Panc1 (cell line): ENCODE results near the gene SSR2. TPM values are rescaled to one million over a fixed set of nuclear protein-coding genes. Genes with fewer than 3 reads are reported as not detected.
A peak's percentile ranks its signal among the peaks of the same experiment; 100 is the strongest.

Experiments
- ATAC-seq: fragments of 200-7000 bp; cut with Tn5 transposase; 2 replicates; pipeline ENCODE4 v1.9.1; 2020; ENCODE audit warnings: mild to moderate bottlenecking, moderate library complexity
- BruUV-seq: library from RNA; stranded (reverse); fragments of 400-500 nt; replicated peaks from 2 replicates; lab custom pipeline; 2021; lab: Mats Ljungman, UMichigan
- CTCF ChIA-PET: fragments of 300-600 bp; sonication (Branson Sonifier 250); formaldehyde crosslinking; loops from one replicate; lab custom pipeline; 2022; ENCODE audit warnings: antibody characterized with exemption; lab: Charles Lee
- POLR2A ChIA-PET: fragments of 300-600 bp; sonication (Branson Sonifier 250); formaldehyde crosslinking; loops from one replicate; lab custom pipeline; 2022; ENCODE audit warnings: antibody characterized with exemption; lab: Charles Lee
- DNase-seq: peaks from one replicate; pipeline ENCODE4 v3.0.0-alpha.2; 2010; ENCODE audit warnings: low read depth, low spot score
- H3K27ac ChIP-seq: 2 replicates; pipeline ENCODE4 v1.5.1; 2011; ENCODE audit warnings: mild to moderate bottlenecking, low read length, inconsistent platforms
- H3K27me3 ChIP-seq: fragments of 200-500 bp; sonication (Bioruptor generic); 2 replicates; pipeline ENCODE4 v1.6.0; 2014; ENCODE audit warnings: low read length, inconsistent platforms; ENCODE audit not compliant: control insufficient read depth, insufficient read depth
- H3K36me3 ChIP-seq: fragments of 200-500 bp; sonication (Bioruptor generic); 2 replicates; pipeline ENCODE4 v1.5.1; 2014; ENCODE audit warnings: inconsistent platforms, mild to moderate bottlenecking, low read length, moderate library complexity; ENCODE audit not compliant: control insufficient read depth, insufficient read depth
- H3K4me1 ChIP-seq: 2 replicates; pipeline ENCODE4 v1.5.1; 2011; ENCODE audit warnings: inconsistent platforms, mild to moderate bottlenecking, low read length, moderate library complexity; ENCODE audit not compliant: control insufficient read depth, insufficient read depth
- H3K4me3 ChIP-seq, 2 experiments: 2 replicates each; pipeline ENCODE4 v1.5.1; 2011 to 2012; ENCODE audit warnings: low read depth in 2 of 2, low read length in 2 of 2, mild to moderate bottlenecking in 2 of 2, inconsistent platforms in 1 of 2, moderate library complexity in 1 of 2
- H3K9me3 ChIP-seq: fragments of 200-500 bp; sonication (Bioruptor generic); 2 replicates; pipeline ENCODE4 v1.5.1; 2014; ENCODE audit warnings: low read depth, mild to moderate bottlenecking, inconsistent platforms, low read length, moderate library complexity; ENCODE audit not compliant: control insufficient read depth, insufficient read depth
- CTCF ChIP-seq: fragments of 450-650 bp; IDR thresholded peaks from 2 replicates; pipeline ENCODE4 v1.5.1; 2017; ENCODE audit warnings: mild to moderate bottlenecking
- POLR2AphosphoS5 ChIP-seq: IDR thresholded peaks from 2 replicates; pipeline ENCODE4 v1.6.1; 2012; ENCODE audit warnings: mild to moderate bottlenecking, low read depth, low read length, moderate library complexity
- REST ChIP-seq, 2 experiments: IDR thresholded peaks; 2 replicates each; pipeline ENCODE4 v1.6.1; 2011 to 2012; ENCODE audit warnings: low read depth in 2 of 2, control low read depth in 1 of 2, low read length in 1 of 2, mild to moderate bottlenecking in 1 of 2, moderate library complexity in 1 of 2; ENCODE audit not compliant: insufficient read depth in 1 of 2
- SIN3A ChIP-seq: IDR thresholded peaks from 2 replicates; pipeline ENCODE4 v1.6.1; 2012; ENCODE audit warnings: low read depth, mild to moderate bottlenecking, low read length, moderate library complexity, borderline replicate concordance; ENCODE audit not compliant: insufficient read depth
- TCF7L2 ChIP-seq: IDR thresholded peaks from 2 replicates; pipeline ENCODE4 v1.6.1; 2011; ENCODE audit warnings: mild to moderate bottlenecking, low read depth, low read length, inconsistent platforms
- in situ Hi-C: cut with HindIII; loops from 2 replicates; pipeline ENCODE4 v1.10.0; 2016; ENCODE audit warnings: low sequenced_read_pairs, low pct_unique_long_range_greater_than_20kb
- intact Hi-C: fragments of 100-400 bp; cut with micrococcal nuclease; formaldehyde crosslinking; loops from one replicate; pipeline ENCODE4 v1.10.0; 2022; ENCODE audit not compliant: unreplicated experiment
- total RNA-seq: library from RNA; stranded (reverse); gene quantifications from one replicate; pipeline ENCODE4 v1.2.1, GENCODE V29; 2021; ENCODE audit not compliant: unreplicated experiment

The SSR2 gene
- total RNA-seq, 1 experiment from 2014 or later, result 252 TPM

GRCh38 chr1:155971910-155972809 is 48.6 kb downstream of the SSR2 start:
- Histone ChIP-seq H3K27ac (no peak overlapping the region), H3K4me1 (peaks cover 80% of the 10 kb centered on the region), H3K4me3 (no peak overlapping the region), H3K27me3 (no peaks in the 10 kb centered on the region), H3K36me3 (no peaks in the 10 kb centered on the region; the same call in 1 of the 2 replicates), H3K9me3 (no peaks in the 10 kb centered on the region)
- in situ Hi-C loops, result no loop called here
- ATAC-seq (no peak), DNase-seq (no peak)
- no TSS peak for BruUV-seq
- ChIA-PET POLR2A (no interaction called here), CTCF (interaction anchor here (0.7 kb wide), 1 partner anchor 17 kb away, joined by 3 read pairs; no protein-coding TSS in a partner anchor)
- TF ChIP-seq REST (IDR thresholded peaks at IDR 0.05; ENCODE audit: insufficient read depth in 1 of 2, low read depth in 2 of 2, low read length in 1 of 2) (no peak), POLR2AphosphoS5 (no peak), SIN3A (no peak), CTCF (no peak), TCF7L2 (no peak)
- intact Hi-C loops, result no loop called here

- H3K36me3 ChIP-seq, result no peaks in the 10 kb centered on the region; the same call in none of the 2 replicates
- H3K9me3 ChIP-seq, result no peaks in the 10 kb centered on the region
- H3K4me3 ChIP-seq, result no peak overlapping the region
- POLR2A ChIA-PET, result no interaction called here
- TF ChIP-seq REST (IDR thresholded peaks at IDR 0.05; ENCODE audit: insufficient read depth in 1 of 2, low read depth in 2 of 2, low read length in 1 of 2), result no peak
- TF ChIP-seq SIN3A, result no peak
- TF ChIP-seq CTCF, result no peak
- TF ChIP-seq TCF7L2, result no peak
- TF ChIP-seq POLR2AphosphoS5, result no peak
- ATAC-seq (peak; percentile 66), DNase-seq (no peak)
- in situ Hi-C loops, result no loop called here
- intact Hi-C loops, result no loop called here
- H3K27me3 ChIP-seq, result no peaks in the 10 kb centered on the region
- CTCF ChIA-PET, result no interaction called here
- BruUV-seq, result no TSS peak
- H3K27ac ChIP-seq, result peak overlapping the region; percentile 49
- peaks cover 65% of the 10 kb centered on the region for H3K4me1 ChIP-seq
These were observed 50.1 kb downstream of the SSR2 start for GRCh38 chr1:155970531-155971167.
